ENCODE data around the gene FAIM2. TPM values are rescaled to one million over a fixed set of nuclear protein-coding genes. Genes with fewer than 3 reads are reported as not detected.

FAIM2 gene
- total RNA-seq, 1 donor from 2014 or later, result 2.9 TPM

- Histone ChIP-seq H3K27me3 (ENCODE audit: low read depth) (no peaks in the 10 kb centered on the region), H3K4me1 (peaks cover under 1% of the 10 kb centered on the region), H3K36me3 (no peaks in the 10 kb centered on the region), H3K4me3 (no peak overlapping the region), H3K27ac (no peak overlapping the region), H3K9me3 (no peaks in the 10 kb centered on the region)
- no peak for ATAC-seq
- no peak for TF ChIP-seq CTCF (IDR thresholded peaks at IDR 0.05)
- intact Hi-C loops (cut with DNase I), result no loop called here
- no peak for DNase-seq
Observed at GRCh38 chr12:49878021-49878420, 25.7 kb downstream of the FAIM2 start.

- H3K27ac ChIP-seq, result no peak overlapping the region
- intact Hi-C loops (cut with DNase I), result no loop called here
- peaks cover 9% of the 10 kb centered on the region for H3K4me1 ChIP-seq
- ATAC-seq (no peak), DNase-seq (no peak)
- H3K9me3 ChIP-seq, result no peaks in the 10 kb centered on the region
- TF ChIP-seq CTCF (IDR thresholded peaks at IDR 0.05), result no peak
- H3K36me3 ChIP-seq, result no peaks in the 10 kb centered on the region
- H3K27me3 ChIP-seq (ENCODE audit: low read depth), result no peaks in the 10 kb centered on the region
- H3K4me3 ChIP-seq, result no peak overlapping the region
Observed at GRCh38 chr12:49877066-49877465, 26.6 kb downstream of the FAIM2 start.

- no peak for TF ChIP-seq CTCF (IDR thresholded peaks at IDR 0.05)
- H3K27me3 ChIP-seq (ENCODE audit: low read depth), result no peaks in the 10 kb centered on the region
- H3K9me3 ChIP-seq, result no peaks in the 10 kb centered on the region
- intact Hi-C loops (cut with DNase I), result no loop called here
- no peak for DNase-seq
- ATAC-seq, result no peak
- peaks cover 9% of the 10 kb centered on the region for H3K4me1 ChIP-seq
- H3K4me3 ChIP-seq, result no peak overlapping the region
- no peak overlapping the region for H3K27ac ChIP-seq
- H3K36me3 ChIP-seq, result no peaks in the 10 kb centered on the region
Observed at GRCh38 chr12:49876070-49876469, 27.6 kb downstream of the FAIM2 start.

- Histone ChIP-seq H3K4me3 (no peak overlapping the region), H3K4me1 (peaks cover 9% of the 10 kb centered on the region), H3K9me3 (no peaks in the 10 kb centered on the region), H3K27ac (no peak overlapping the region), H3K27me3 (ENCODE audit: low read depth) (no peaks in the 10 kb centered on the region), H3K36me3 (no peaks in the 10 kb centered on the region)
- DNase-seq (no peak), ATAC-seq (no peak)
- intact Hi-C loops (cut with DNase I), result no loop called here
- TF ChIP-seq CTCF (IDR thresholded peaks at IDR 0.05), result no peak
Observed at GRCh38 chr12:49875115-49875720, 28.5 kb downstream of the FAIM2 start.

GRCh38 chr12:49874142-49874897 lies 29.4 kb downstream of the FAIM2 start:
- H3K4me1 ChIP-seq, result peaks cover 14% of the 10 kb centered on the region
- intact Hi-C loops (cut with DNase I), result no loop called here
- no peak for TF ChIP-seq CTCF (IDR thresholded peaks at IDR 0.05)
- H3K27ac ChIP-seq, result no peak overlapping the region
- ATAC-seq (no peak), DNase-seq (no peak)
- no peaks in the 10 kb centered on the region for H3K36me3 ChIP-seq
- no peaks in the 10 kb centered on the region for H3K9me3 ChIP-seq
- H3K4me3 ChIP-seq, result no peak overlapping the region
- H3K27me3 ChIP-seq (ENCODE audit: low read depth), result no peaks in the 10 kb centered on the region

Measured in lower lobe of right lung (tissue), 2 donors.